ENCODE data around the gene LRP1B.

LRP1B gene

GRCh38 chr2:140185076-140185475, 1945.7 kb downstream of the LRP1B start:
- DNase-seq = no peak

GRCh38 chr2:140183056-140183765, 1947.6 kb downstream of the LRP1B start:
- no peak for DNase-seq
